OCI-LY3 (cell line): ENCODE data around the gene MIER3.

Source experiments
- H2AFZ ChIP-seq: fragments of 200-600, 300-600 bp; shearing (Covaris generic); 2 replicates; pipeline ENCODE4 v1.6.0; 2014; ENCODE audit warnings: antibody characterized with exemption, low read depth, low read length
- H3K27ac ChIP-seq: fragments of 200-600, 300-600 bp; sonication (generic); 2 replicates; pipeline ENCODE4 v1.5.1; 2014; ENCODE audit warnings: mild to moderate bottlenecking, low read length, moderate library complexity, mixed read lengths
- H3K27me3 ChIP-seq: fragments of 200-600, 300-600 bp; sonication (generic); 2 replicates; pipeline ENCODE4 v1.6.1; 2014; ENCODE audit warnings: low read depth, low read length, mixed read lengths
- H3K36me3 ChIP-seq: fragments of 200-600, 300-600 bp; sonication (generic); replicated peaks from 2 replicates; pipeline ENCODE3; 2014; ENCODE audit warnings: low read depth, low read length, mixed read lengths
- H3K4me1 ChIP-seq: fragments of 300-600, 200-600 bp; sonication (generic); 2 replicates; pipeline ENCODE4 v1.6.1; 2014; ENCODE audit warnings: low read length, mixed read lengths
- H3K4me2 ChIP-seq: fragments of 200-600, 300-600 bp; sonication (generic); 2 replicates; pipeline ENCODE4 v1.6.1; 2014; ENCODE audit warnings: low read length, mixed read lengths
- H3K4me3 ChIP-seq: fragments of 300-600, 200-600 bp; sonication (generic); 2 replicates; pipeline ENCODE4 v1.5.1; 2014; ENCODE audit warnings: antibody characterized with exemption, mild to moderate bottlenecking, low read length, moderate library complexity
- H3K79me2 ChIP-seq: fragments of 300-600, 200-600 bp; shearing (Covaris generic); 2 replicates; pipeline ENCODE4 v1.6.1; 2014; ENCODE audit warnings: mild to moderate bottlenecking, low read length, mixed read lengths
- H3K9ac ChIP-seq: fragments of 300-600, 200-600 bp; shearing (Covaris generic); 2 replicates; pipeline ENCODE4 v1.6.0; 2014; ENCODE audit warnings: mild to moderate bottlenecking, low read length, moderate library complexity
- H3K9me3 ChIP-seq: fragments of 200-600, 300-600 bp; shearing (Covaris generic); 2 replicates; pipeline ENCODE4 v1.6.1; 2014; ENCODE audit warnings: low read length, mixed read lengths; ENCODE audit not compliant: insufficient read depth
- H4K20me1 ChIP-seq: fragments of 200-600, 300-600 bp; sonication (generic); 2 replicates; pipeline ENCODE4 v1.6.1; 2016; ENCODE audit warnings: low read length, mixed read lengths; ENCODE audit not compliant: insufficient read depth
- CTCF ChIP-seq: fragments of 200-600, 300-600 bp; sonication (generic); IDR thresholded peaks from 2 replicates; pipeline ENCODE4 v1.5.1; 2014; ENCODE audit warnings: antibody characterized with exemption, low read length, low read depth
- EZH2phosphoT487 ChIP-seq: fragments of 200-600 bp; shearing (Covaris generic); IDR thresholded peaks from 2 replicates; pipeline ENCODE4 v1.6.1; 2018; ENCODE audit warnings: antibody characterized with exemption, mixed run types, low read depth

The MIER3 gene

GRCh38 chr5:56951946-56952691 is at the start of gene MIER3:
MIER3 (minus strand) TSS chr5:56952123; CDS start chr5:56952102, 21 bp downstream.
- Histone ChIP-seq H3K36me3 (no peaks in the 10 kb centered on the region), H3K4me1 (peaks cover 11% of the 10 kb centered on the region; the same call in 1 of the 2 replicates), H3K27ac (no peak within 1 kb of the TSS), H2AFZ (peak within 1 kb of the TSS; percentile 99), H4K20me1 (peaks cover 7% of the 10 kb centered on the region; the same call in 1 of the 2 replicates), H3K9ac (peak within 1 kb of the TSS; percentile 78), H3K4me2 (peak within 1 kb of the TSS; percentile 95), H3K27me3 (peaks cover 16% of the 10 kb centered on the region), H3K4me3 (peak within 1 kb of the TSS; percentile 95), H3K9me3 (no peaks in the 10 kb centered on the region), H3K79me2 (peaks cover 14% of the 10 kb centered on the region; the same call in 1 of the 2 replicates)
- no peak for TF ChIP-seq CTCF
- no peak for TF ChIP-seq EZH2phosphoT487

GRCh38 chr5:56995596-56995995 is 43.7 kb upstream of the MIER3 start:
- H4K20me1 ChIP-seq, result no peaks in the 10 kb centered on the region
- TF ChIP-seq EZH2phosphoT487, result no peak
- TF ChIP-seq CTCF, result no peak
- H3K9ac ChIP-seq, result no peak overlapping the region
- H3K4me1 ChIP-seq, result no peaks in the 10 kb centered on the region
- H3K4me2 ChIP-seq, result no peak overlapping the region
- H3K27ac ChIP-seq, result no peak overlapping the region
- no peaks in the 10 kb centered on the region for H3K36me3 ChIP-seq
- H3K4me3 ChIP-seq, result no peak overlapping the region
- no peaks in the 10 kb centered on the region for H3K27me3 ChIP-seq
- no peaks in the 10 kb centered on the region for H3K79me2 ChIP-seq
- no peaks in the 10 kb centered on the region for H3K9me3 ChIP-seq
- no peak overlapping the region for H2AFZ ChIP-seq

GRCh38 chr5:56993241-56993640 is 41.3 kb upstream of the MIER3 start:
- H3K9me3 ChIP-seq, result no peaks in the 10 kb centered on the region
- no peak overlapping the region for H3K4me3 ChIP-seq
- H4K20me1 ChIP-seq, result no peaks in the 10 kb centered on the region
- H2AFZ ChIP-seq, result no peak overlapping the region
- H3K4me2 ChIP-seq, result no peak overlapping the region
- H3K9ac ChIP-seq, result no peak overlapping the region
- no peaks in the 10 kb centered on the region for H3K4me1 ChIP-seq
- H3K79me2 ChIP-seq, result no peaks in the 10 kb centered on the region
- TF ChIP-seq CTCF (no peak), EZH2phosphoT487 (no peak)
- H3K27me3 ChIP-seq, result no peaks in the 10 kb centered on the region
- H3K36me3 ChIP-seq, result no peaks in the 10 kb centered on the region
- H3K27ac ChIP-seq, result no peak overlapping the region

GRCh38 chr5:56989676-56990075 is 37.8 kb upstream of the MIER3 start:
- H3K4me2 ChIP-seq, result no peak overlapping the region
- H3K9ac ChIP-seq, result no peak overlapping the region
- H4K20me1 ChIP-seq, result no peaks in the 10 kb centered on the region
- H3K79me2 ChIP-seq, result no peaks in the 10 kb centered on the region
- no peak overlapping the region for H2AFZ ChIP-seq
- no peaks in the 10 kb centered on the region for H3K9me3 ChIP-seq
- H3K27me3 ChIP-seq, result no peaks in the 10 kb centered on the region
- H3K4me1 ChIP-seq, result peaks cover 14% of the 10 kb centered on the region
- no peaks in the 10 kb centered on the region for H3K36me3 ChIP-seq
- no peak overlapping the region for H3K27ac ChIP-seq
- TF ChIP-seq EZH2phosphoT487, result no peak
- no peak for TF ChIP-seq CTCF
- H3K4me3 ChIP-seq, result no peak overlapping the region
